HCT116 (cell line): ENCODE data around the gene ADGRB2. TPM values are rescaled to one million over a fixed set of nuclear protein-coding genes. Genes with fewer than 3 reads are reported as not detected.

Experiments
- ATAC-seq: fragments of 200-7000 bp; cut with Tn5 transposase; 2 replicates; pipeline ENCODE4 v1.9.1; 2020; ENCODE audit warnings: mild to moderate bottlenecking, moderate library complexity
- BruUV-seq: library from RNA; stranded (reverse); fragments of 400-500 nt; replicated peaks from 2 replicates; lab custom pipeline; 2021; lab: Mats Ljungman, UMichigan
- CTCF ChIA-PET: fragments of 300-600 bp; sonication (Branson Sonifier 250); formaldehyde crosslinking; loops from one replicate; lab custom pipeline; 2021; ENCODE audit warnings: antibody characterized with exemption; lab: Charles Lee
- POLR2A ChIA-PET: fragments of 300-600, 350-600 bp; sonication (Branson Sonifier 250); formaldehyde crosslinking; loops from one replicate; lab custom pipeline; 2021; ENCODE audit warnings: antibody characterized with exemption; lab: Charles Lee
- RAD21 ChIA-PET, 2 experiments: fragments of 300-600 bp; sonication (Branson Sonifier 250); formaldehyde crosslinking; loops; one replicate each; lab custom pipeline; 2023; ENCODE audit warnings: low total read pairs in 2 of 2; ENCODE audit not compliant: uncharacterized antibody in 2 of 2, unreplicated experiment in 2 of 2, low non-redundant PET in 1 of 2; lab: Charles Lee
- DNase-seq: peaks from one replicate; pipeline ENCODE4 v3.0.0-alpha.2; 2010; ENCODE audit warnings: low read depth, low spot score
- H2AFZ ChIP-seq: fragments of 200-600 bp; shearing (Covaris generic), sonication (generic); 2 replicates; pipeline ENCODE4 v1.6.1; 2017; ENCODE audit warnings: low read depth, mixed run types, mixed read lengths, antibody characterized with exemption, low read length; ENCODE audit not compliant: poor library complexity, severe bottlenecking
- H3K27ac ChIP-seq: 2 replicates; pipeline ENCODE4 v1.5.1; 2012; ENCODE audit warnings: low read depth, low read length
- H3K27me3 ChIP-seq: fragments of 200-600 bp; sonication (generic); 2 replicates; pipeline ENCODE4 v1.6.1; 2016; ENCODE audit warnings: mixed run types, low read length, mixed read lengths; ENCODE audit not compliant: insufficient read depth
- H3K36me3 ChIP-seq, 2 experiments: fragments of 200-500 bp in 1 of 2; fragments of 200-600 bp in 1 of 2; sonication (Bioruptor generic) in 1 of 2; sonication (generic) in 1 of 2; 2 replicates each; pipeline versions ENCODE4 v1.5.1 to v1.6.1; 2014 to 2016; ENCODE audit warnings: low read length in 2 of 2, inconsistent platforms in 1 of 2, mixed read lengths in 1 of 2, mixed run types in 1 of 2; ENCODE audit not compliant: insufficient read depth in 2 of 2, control insufficient read depth in 1 of 2
- H3K4me1 ChIP-seq, 2 experiments: fragments of 200-600 bp in 1 of 2; sonication (generic) in 1 of 2; 2 replicates each; pipeline versions ENCODE4 v1.5.1 to v1.6.1; 2012 to 2017; ENCODE audit warnings: low read length in 2 of 2, inconsistent platforms in 1 of 2, mild to moderate bottlenecking in 1 of 2, mixed read lengths in 1 of 2, mixed run types in 1 of 2, moderate library complexity in 1 of 2; ENCODE audit not compliant: insufficient read depth in 2 of 2, control insufficient read depth in 1 of 2
- H3K4me2 ChIP-seq: fragments of 200-600 bp; sonication (generic); 2 replicates; pipeline ENCODE4 v1.6.1; 2017; ENCODE audit warnings: mixed run types, low read length, mixed read lengths
- H3K4me3 ChIP-seq, 2 experiments: fragments of 200-600 bp in 1 of 2; sonication (generic) in 1 of 2; replicated peaks in 1 of 2; 2 replicates each; pipeline ENCODE4 v1.5.1; 2011 to 2016; ENCODE audit warnings: low read length in 2 of 2, control low read depth in 1 of 2, low read depth in 1 of 2, mild to moderate bottlenecking in 1 of 2, mixed read lengths in 1 of 2, mixed run types in 1 of 2
- H3K79me2 ChIP-seq: fragments of 200-600 bp; sonication (generic); 2 replicates; pipeline ENCODE4 v1.6.1; 2017; ENCODE audit warnings: mild to moderate bottlenecking, mixed run types, low read length, moderate library complexity, mixed read lengths; ENCODE audit not compliant: insufficient read depth
- H3K9ac ChIP-seq: fragments of 200-600 bp; sonication (generic); 2 replicates; pipeline ENCODE4 v1.6.1; 2016; ENCODE audit warnings: low read length, mixed read lengths
- H3K9me2 ChIP-seq: fragments of 200-600 bp; sonication (generic), shearing (Covaris generic); 2 replicates; pipeline ENCODE4 v1.6.1; 2017; ENCODE audit warnings: mixed run types, mild to moderate bottlenecking, moderate library complexity; ENCODE audit not compliant: insufficient read depth
- H3K9me3 ChIP-seq, 2 experiments: fragments of 200-500 bp in 1 of 2; fragments of 200-600 bp in 1 of 2; sonication (Bioruptor generic) in 1 of 2; sonication (generic) in 1 of 2; 2 replicates each; pipeline ENCODE4 v1.6.1; 2014 to 2017; ENCODE audit warnings: low read length in 2 of 2, mixed read lengths in 2 of 2, inconsistent platforms in 1 of 2, low read depth in 1 of 2, mild to moderate bottlenecking in 1 of 2, mixed run types in 1 of 2, moderate library complexity in 1 of 2; ENCODE audit not compliant: control insufficient read depth in 1 of 2, insufficient read depth in 1 of 2
- H4K20me1 ChIP-seq: fragments of 200-600 bp; sonication (generic), shearing (Covaris generic); 2 replicates; pipeline ENCODE4 v1.6.1; 2017; ENCODE audit warnings: mixed run types, mild to moderate bottlenecking, moderate library complexity; ENCODE audit not compliant: insufficient read depth
- ATF3 ChIP-seq: IDR thresholded peaks from 2 replicates; pipeline ENCODE4 v1.6.1; 2012
- CBX3 ChIP-seq: IDR thresholded peaks from 2 replicates; pipeline ENCODE4 v1.6.1; 2012; ENCODE audit warnings: low read depth
- EZH2 ChIP-seq: fragments of 200-600 bp; sonication (generic); IDR thresholded peaks from 2 replicates; pipeline ENCODE4 v1.6.1; 2017; ENCODE audit warnings: antibody characterized with exemption, mixed run types
- EZH2phosphoT487 ChIP-seq: fragments of 200-600 bp; IDR thresholded peaks from 2 replicates; pipeline ENCODE4 v1.6.1; 2018; ENCODE audit warnings: antibody characterized with exemption, borderline replicate concordance
- POLR2AphosphoS5 ChIP-seq: IDR thresholded peaks from 2 replicates; pipeline ENCODE4 v1.6.1; 2011; ENCODE audit warnings: mild to moderate bottlenecking, low read depth, low read length, moderate library complexity
- SRF ChIP-seq: IDR thresholded peaks from 2 replicates; pipeline ENCODE4 v1.6.1; 2012; ENCODE audit warnings: low read depth
- ZBTB33 ChIP-seq: IDR thresholded peaks from 2 replicates; pipeline ENCODE4 v1.6.1; 2011; ENCODE audit warnings: mild to moderate bottlenecking, low read length, moderate library complexity; ENCODE audit not compliant: insufficient replicate concordance; ENCODE audit errors: extremely low read depth
- intact Hi-C: fragments of 100-400 bp; cut with micrococcal nuclease; formaldehyde crosslinking; loops from 2 replicates; pipeline ENCODE4 v1.10.0; 2022
- total RNA-seq: library from RNA; stranded (reverse); gene quantifications from one replicate; pipeline ENCODE4 v1.2.1, GENCODE V29; 2021; ENCODE audit not compliant: unreplicated experiment

ADGRB2 gene
- total RNA-seq, 1 experiment from 2014 or later: 10.1 TPM

- no peak for DNase-seq
- Histone ChIP-seq H3K9me2 (no peaks in the 10 kb centered on the region), H4K20me1 (no peaks in the 10 kb centered on the region), H2AFZ (no peak overlapping the region), H3K27ac (no peak overlapping the region), H3K27me3 (no peaks in the 10 kb centered on the region), H3K79me2 (no peaks in the 10 kb centered on the region), H3K9ac (no peak overlapping the region), H3K4me1 (peaks cover 12 to 30% of the 10 kb centered on the region in 2 experiments), H3K36me3 (no peaks in the 10 kb centered on the region), H3K9me3 (no peaks in the 10 kb centered on the region), H3K4me3 (no peak overlapping the region), H3K4me2 (no peak overlapping the region)
- intact Hi-C loops: no loop called here
- no peak for ATAC-seq
- TF ChIP-seq EZH2 (no peak), SRF (no peak), CBX3 (no peak), ZBTB33 (no peak), EZH2phosphoT487 (no peak), ATF3 (no peak), POLR2AphosphoS5 (no peak)
- POLR2A ChIA-PET: interaction anchor here (1.3 kb wide), 1 partner anchor 13 kb away, joined by 3 read pairs; no protein-coding TSS in a partner anchor
- CTCF ChIA-PET: no interaction called here
- BruUV-seq: no TSS peak
- RAD21 ChIA-PET: no interaction called here
Observed at GRCh38 chr1:31802190-31803150, 38.3 kb upstream of the ADGRB2 start.
